BE2C (cell line): ENCODE data around the gene TRAFD1.

Experiments used
- DNase-seq: peaks from one replicate; pipeline ENCODE4 v3.0.0-alpha.2; 2020
- H3K27me3 ChIP-seq: fragments of 250-450 bp; sonication (Bioruptor Pico); 2 replicates; pipeline ENCODE4 v1.5.1; 2020; ENCODE audit warnings: mild to moderate bottlenecking
- H3K36me3 ChIP-seq: fragments of 250-450 bp; sonication (Bioruptor Pico); 2 replicates; pipeline ENCODE4 v1.5.1; 2020; ENCODE audit warnings: mild to moderate bottlenecking
- H3K4me1 ChIP-seq: fragments of 250-450 bp; sonication (Bioruptor Pico); 2 replicates; pipeline ENCODE4 v1.5.1; 2020
- H3K4me3 ChIP-seq: 2 replicates; pipeline ENCODE4 v1.5.1; 2011; ENCODE audit warnings: low read depth, low read length
- H3K9me3 ChIP-seq: fragments of 250-450 bp; sonication (Bioruptor Pico); 2 replicates; pipeline ENCODE4 v1.5.1; 2020
- CTCF ChIP-seq: IDR thresholded peaks from 2 replicates; pipeline ENCODE4 v1.5.1; 2012; ENCODE audit warnings: mild to moderate bottlenecking, low read depth, low read length

The TRAFD1 gene

GRCh38 chr12:112176321-112177010 is 51.1 kb downstream of the TRAFD1 start:
- Histone ChIP-seq H3K4me1 (no peaks in the 10 kb centered on the region), H3K27me3 (no peaks in the 10 kb centered on the region), H3K36me3 (peaks cover 42% of the 10 kb centered on the region), H3K9me3 (no peaks in the 10 kb centered on the region), H3K4me3 (no peak overlapping the region)
- no peak for TF ChIP-seq CTCF
- no peak for DNase-seq

GRCh38 chr12:112178796-112179195 is 53.4 kb downstream of the TRAFD1 start:
- H3K4me3 ChIP-seq = no peak overlapping the region
- H3K4me1 ChIP-seq = peaks cover 4% of the 10 kb centered on the region; the same call in 1 of the 2 replicates
- no peaks in the 10 kb centered on the region for H3K9me3 ChIP-seq
- peaks cover 47% of the 10 kb centered on the region for H3K36me3 ChIP-seq
- no peaks in the 10 kb centered on the region for H3K27me3 ChIP-seq
- no peak for TF ChIP-seq CTCF
- no peak for DNase-seq

GRCh38 chr12:112179341-112179740 is 54.0 kb downstream of the TRAFD1 start:
- peaks cover 4% of the 10 kb centered on the region; the same call in 1 of the 2 replicates for H3K4me1 ChIP-seq
- H3K27me3 ChIP-seq = no peaks in the 10 kb centered on the region
- H3K9me3 ChIP-seq = no peaks in the 10 kb centered on the region
- H3K4me3 ChIP-seq = no peak overlapping the region
- no peak for DNase-seq
- peaks cover 52% of the 10 kb centered on the region for H3K36me3 ChIP-seq
- no peak for TF ChIP-seq CTCF

GRCh38 chr12:112179916-112180315 is 54.6 kb downstream of the TRAFD1 start:
- TF ChIP-seq CTCF = no peak
- H3K9me3 ChIP-seq = no peaks in the 10 kb centered on the region
- H3K27me3 ChIP-seq = no peaks in the 10 kb centered on the region
- no peak overlapping the region for H3K4me3 ChIP-seq
- DNase-seq = no peak
- peaks cover 4% of the 10 kb centered on the region; the same call in 1 of the 2 replicates for H3K4me1 ChIP-seq
- peaks cover 53% of the 10 kb centered on the region for H3K36me3 ChIP-seq

GRCh38 chr12:112180422-112180821 is 55.1 kb downstream of the TRAFD1 start:
- no peaks in the 10 kb centered on the region for H3K27me3 ChIP-seq
- H3K4me1 ChIP-seq = peaks cover 4% of the 10 kb centered on the region; the same call in 1 of the 2 replicates
- H3K4me3 ChIP-seq = no peak overlapping the region
- no peak for DNase-seq
- peaks cover 52% of the 10 kb centered on the region for H3K36me3 ChIP-seq
- H3K9me3 ChIP-seq = no peaks in the 10 kb centered on the region
- no peak for TF ChIP-seq CTCF

- peaks cover 46% of the 10 kb centered on the region for H3K36me3 ChIP-seq
- no peak overlapping the region for H3K4me3 ChIP-seq
- peaks cover 4% of the 10 kb centered on the region; the same call in 1 of the 2 replicates for H3K4me1 ChIP-seq
- H3K9me3 ChIP-seq = no peaks in the 10 kb centered on the region
- DNase-seq = no peak
- no peak for TF ChIP-seq CTCF
- no peaks in the 10 kb centered on the region for H3K27me3 ChIP-seq
These were observed 57.1 kb downstream of the TRAFD1 start for GRCh38 chr12:112182499-112182898.
